ENCODE results near the gene ZNF414.
"Not testable (repeated sequence)": the region's sequence is repeated elsewhere in the genome, so short reads cannot be mapped to it uniquely, and the experiment has no call there.

The ZNF414 gene

DNA sequence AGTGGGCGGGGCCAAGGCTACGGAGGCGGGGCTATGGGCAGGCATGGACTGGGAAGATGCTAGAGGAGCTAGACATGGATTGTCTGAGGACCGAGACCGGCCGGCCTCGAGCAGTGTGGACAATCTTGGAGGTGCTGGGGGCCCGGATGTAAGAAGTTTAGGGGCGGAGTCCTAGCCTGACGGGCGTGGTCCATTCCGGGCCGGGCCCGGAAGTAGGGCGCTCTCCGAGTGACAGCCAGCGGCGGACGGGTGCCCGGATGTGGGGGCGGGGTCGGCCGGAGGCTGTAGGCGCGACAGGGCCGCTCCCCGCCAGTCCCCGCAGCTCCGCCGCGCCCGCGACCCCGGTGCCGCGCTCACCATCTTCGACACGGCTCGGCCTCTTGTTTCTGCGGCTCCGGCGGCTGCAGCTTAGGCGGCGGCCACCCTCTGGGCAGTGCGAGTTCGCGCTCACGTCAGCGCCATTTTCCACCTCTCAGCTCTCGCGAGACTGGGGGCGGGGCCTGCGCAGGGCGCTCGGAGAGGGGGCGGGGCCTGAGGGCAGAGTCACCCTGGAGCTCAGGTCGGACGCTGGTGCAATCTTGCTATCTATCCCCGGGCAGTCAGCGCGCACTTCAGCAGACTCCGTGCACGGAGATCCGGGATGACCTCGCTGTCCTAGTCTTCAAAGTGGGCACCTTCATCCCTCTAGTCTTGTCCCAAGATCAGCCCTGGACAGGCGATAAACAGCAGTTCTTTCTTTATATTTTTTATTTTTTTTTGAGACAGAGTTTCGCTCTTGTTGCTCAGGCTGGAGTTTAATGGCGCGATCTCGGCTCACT, at the start of gene ZNF414:
ZNF414 (minus strand) TSS at position 481 of the 818 bp plus-strand sequence; CDS start at position 360, 121 bp downstream.
- DNase-seq = peak; percentile 88 to 90

DNA sequence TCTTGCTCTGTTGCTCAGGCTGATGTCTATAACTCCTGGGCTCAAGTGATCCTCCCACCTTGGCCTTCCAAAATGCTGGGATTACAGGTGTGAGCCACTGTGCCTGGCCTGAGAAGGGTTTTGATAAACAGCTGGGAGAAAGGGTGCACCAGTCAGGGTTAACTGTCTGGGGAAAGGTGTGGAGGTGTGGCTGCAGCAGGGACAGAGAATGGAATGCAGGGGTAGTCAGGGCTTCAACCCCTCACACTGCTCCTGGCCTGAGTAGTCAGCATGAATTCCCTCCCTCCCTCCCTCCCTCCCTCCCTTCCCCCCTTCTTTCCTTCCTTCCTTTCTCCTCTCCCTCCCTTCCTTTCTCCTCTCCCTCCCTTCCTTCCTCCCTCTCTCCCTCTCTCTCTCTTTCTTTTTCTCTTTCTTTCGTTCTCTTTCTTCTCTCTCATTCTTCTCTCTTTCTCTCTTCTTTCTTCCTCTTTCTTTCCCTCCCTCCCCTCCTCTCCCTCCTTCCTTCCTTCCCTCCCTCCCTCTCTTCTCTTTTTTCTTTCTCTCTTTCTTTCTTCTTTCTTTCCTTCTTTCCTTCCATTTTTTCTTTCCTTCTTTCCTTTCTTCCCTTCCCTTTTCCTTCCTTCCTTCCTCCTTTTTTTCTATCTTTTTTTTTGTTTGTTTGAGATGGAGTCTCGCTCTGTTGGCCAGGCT, 47.3 kb upstream of the ZNF414 start:
- no peak for DNase-seq

GRCh38 chr19:8558325-8558724, 44.4 kb upstream of the ZNF414 start:
- DNase-seq = no peak

GRCh38 chr19:8557642-8558238, 43.8 kb upstream of the ZNF414 start:
- no peak for DNase-seq

DNA sequence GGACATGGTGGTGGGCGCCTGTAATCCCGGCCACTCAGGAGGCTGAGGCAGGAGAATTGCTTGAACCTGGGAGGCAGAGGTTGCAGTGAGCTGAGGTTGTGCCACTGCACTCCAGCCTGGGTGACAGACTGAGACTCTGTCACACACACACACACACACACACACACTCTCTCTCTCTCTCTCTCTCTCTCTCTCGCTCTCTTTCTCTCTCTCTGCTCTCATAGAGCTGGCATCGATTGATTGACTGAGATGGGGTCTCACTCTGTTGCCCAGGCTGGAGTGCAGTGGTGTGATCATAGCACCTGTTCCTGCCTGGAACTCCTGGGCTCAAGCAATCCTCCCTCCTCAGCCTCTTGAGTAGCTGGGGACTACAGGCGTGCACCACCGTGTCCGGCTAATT, 39.8 kb upstream of the ZNF414 start:
- not testable (repeated sequence) for DNase-seq

- DNase-seq = peak; percentile 11 to 32
Observed at GRCh38 chr19:8552810-8553209, 38.8 kb upstream of the ZNF414 start.

DNA sequence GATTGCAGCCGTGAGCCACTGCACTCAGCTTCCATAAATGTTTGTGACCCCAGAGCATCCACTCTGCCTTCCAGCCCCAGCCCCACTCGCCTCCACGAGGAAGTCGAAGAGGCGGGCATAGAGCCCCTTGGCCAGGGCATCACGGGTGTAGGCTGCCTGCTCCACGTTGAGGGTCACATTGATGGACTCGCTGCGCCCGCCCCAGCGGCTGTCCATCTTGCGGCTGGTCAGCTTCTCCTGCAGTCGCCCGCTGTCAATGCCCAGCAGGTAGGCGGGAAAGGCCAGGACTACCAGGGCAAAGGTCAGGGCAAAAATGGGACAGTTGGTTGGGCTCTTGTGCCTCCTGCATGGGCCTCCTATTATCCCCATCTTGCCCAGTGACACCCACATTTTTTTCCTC, 36.1 kb upstream of the ZNF414 start:
- no peak for DNase-seq

- no peak for DNase-seq
Observed at GRCh38 chr19:8545743-8546142, 31.8 kb upstream of the ZNF414 start.

DNA sequence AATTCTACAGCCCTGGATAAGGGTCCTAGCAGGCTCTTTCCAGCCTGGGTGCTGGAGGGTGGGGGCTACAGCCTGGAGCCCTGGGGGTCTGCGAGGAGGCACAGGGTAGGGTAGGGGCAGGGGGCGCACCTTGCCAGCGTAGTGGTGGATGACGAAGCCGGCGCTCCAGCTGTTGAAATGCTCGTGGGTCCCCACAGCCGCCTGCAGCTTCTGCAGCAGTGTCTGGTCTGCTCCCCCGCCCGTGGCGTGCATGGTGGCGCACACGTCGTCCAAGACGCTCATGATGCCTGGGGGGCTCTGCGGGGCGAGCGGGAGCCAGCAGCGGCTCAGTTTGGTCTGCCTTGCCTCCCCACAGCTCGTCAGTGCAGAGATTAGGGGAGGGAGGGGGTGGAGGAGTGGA, 30.2 kb upstream of the ZNF414 start:
- no peak for DNase-seq

GRCh38 chr19:8539621-8540149, 25.7 kb upstream of the ZNF414 start:
- DNase-seq = no peak

DNA sequence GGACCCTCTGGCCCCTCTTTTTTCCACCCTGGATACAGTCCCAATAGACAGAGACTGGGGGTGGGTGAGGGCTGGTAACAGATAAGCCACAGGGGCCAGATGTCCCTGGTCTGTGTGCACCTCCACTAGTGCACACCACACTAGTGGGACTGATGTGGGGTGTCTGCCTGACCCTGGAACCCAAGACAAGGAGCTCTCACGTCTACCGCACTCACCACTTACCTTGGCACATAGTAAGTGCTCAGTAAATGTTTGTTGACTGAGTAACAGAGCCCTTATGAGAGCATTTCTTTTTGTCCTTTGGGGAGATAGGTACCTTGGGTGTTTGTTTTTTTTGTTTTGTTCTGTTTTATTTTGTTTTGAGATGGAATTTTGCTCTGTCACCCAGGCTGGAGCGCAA, 23.1 kb upstream of the ZNF414 start:
- DNase-seq = no peak

GRCh38 chr19:8536282-8536681, 22.3 kb upstream of the ZNF414 start:
- no peak for DNase-seq

DNA sequence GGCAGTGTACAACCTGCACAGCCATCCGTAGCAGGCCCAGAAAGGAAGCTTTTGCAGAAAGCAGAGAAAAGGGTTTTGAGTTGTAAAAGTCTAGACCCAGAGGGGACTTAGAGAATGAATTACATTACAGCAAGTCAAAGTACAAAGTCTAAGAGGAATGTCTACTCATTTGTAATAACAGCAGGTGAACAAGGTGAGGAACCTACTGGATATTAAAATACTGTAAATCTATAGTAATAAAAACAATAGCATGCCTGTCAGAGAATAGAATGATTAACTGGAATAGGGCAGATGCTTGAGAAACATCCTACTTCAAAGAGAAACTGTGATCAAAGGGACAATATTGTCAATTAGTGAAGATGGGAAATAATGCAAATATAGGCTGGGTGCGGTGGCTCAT, 18.3 kb upstream of the ZNF414 start:
- no peak for DNase-seq

DNA sequence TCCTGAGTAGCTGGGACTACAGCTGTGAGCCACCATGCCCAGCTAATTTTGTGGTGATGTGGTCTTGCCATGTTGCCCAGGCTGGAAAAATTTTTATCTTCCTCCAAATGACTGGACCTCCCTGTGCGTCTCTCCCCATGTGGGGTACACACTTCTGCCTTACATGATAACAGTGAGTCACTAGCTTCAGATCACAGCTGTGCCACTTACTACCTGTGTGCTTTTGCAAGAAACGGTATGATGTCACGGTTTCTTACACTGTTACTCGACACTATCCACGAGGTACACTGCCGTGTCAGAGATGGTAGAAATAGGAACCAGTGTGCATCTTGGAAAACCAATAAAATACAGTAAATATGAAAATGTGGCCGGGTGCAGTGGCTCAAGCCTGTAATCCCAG, 17.5 kb upstream of the ZNF414 start:
- DNase-seq = no peak

DNA sequence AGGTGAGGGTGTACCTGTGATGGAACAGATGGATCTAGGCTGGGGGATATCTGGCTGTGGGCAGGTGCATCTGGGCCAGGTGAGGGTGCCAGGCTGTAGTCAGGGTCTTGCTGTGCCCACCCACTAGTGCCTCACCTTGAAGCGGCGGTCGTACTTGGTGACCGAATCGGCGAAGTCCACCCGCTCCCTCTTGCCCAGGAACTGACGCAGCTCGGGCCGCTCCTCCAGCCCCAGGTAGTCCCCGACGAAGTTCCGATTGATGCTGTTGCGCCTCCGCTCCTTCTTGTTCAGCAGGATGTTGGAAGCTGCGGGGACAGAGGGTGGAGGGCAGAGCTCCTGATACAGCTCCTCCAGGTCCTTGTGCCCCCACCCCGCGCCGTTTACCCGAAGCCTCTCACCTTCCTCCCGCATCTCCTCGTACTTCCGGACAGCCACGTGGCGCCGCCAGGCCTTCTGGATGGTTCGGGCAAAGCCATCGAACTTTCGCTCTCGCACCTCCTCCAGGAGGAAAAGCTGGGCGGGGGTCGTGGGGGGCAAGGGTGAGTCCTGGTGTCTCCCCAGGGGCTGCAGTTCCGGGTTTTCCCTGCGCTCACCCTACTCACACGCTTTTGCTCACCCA, 16.2 kb upstream of the ZNF414 start:
- DNase-seq = no peak

GRCh38 chr19:8529369-8530006, 15.5 kb upstream of the ZNF414 start:
- no peak for DNase-seq

- DNase-seq = no peak
Observed at GRCh38 chr19:8528500-8528899, 14.5 kb upstream of the ZNF414 start.

DNA sequence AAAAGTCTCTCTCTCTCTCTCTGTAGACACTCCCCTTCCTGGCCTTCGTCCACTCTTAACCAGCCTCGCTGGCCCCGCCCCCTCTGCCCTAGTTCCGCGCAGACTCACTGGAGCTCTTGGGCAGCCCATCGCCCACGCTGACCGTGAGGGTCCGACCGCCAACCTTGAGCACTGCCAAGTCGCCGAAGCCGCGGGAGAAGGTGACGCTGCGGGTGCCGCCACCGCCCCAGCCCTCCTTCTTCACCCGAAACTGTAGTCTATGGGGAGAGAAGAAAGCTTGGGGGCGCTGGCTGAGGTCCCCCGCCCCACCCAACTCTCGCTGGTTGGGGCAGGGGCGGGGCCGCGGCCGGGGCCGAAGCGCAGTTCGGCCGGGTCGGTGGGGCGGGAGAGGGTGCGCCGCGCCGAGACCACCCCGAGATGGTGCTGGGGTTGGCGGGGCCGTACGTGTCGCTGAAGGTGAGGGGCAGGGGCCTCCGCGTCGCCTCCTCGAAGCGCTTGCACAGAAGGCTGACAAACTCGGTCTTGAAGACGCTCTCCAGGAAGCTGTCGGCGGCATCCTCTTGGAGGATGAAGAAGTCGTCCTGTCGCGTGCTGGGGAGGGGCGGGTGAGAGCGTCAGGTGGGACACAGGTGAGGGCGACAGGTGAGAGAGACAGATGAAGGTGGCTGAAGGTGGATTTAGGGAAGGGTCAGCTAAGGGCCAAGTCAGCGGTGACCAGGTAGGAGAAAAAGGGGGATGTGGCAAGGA, 12.6 kb upstream of the ZNF414 start:
- DNase-seq = peak; percentile 66 to 82

DNA sequence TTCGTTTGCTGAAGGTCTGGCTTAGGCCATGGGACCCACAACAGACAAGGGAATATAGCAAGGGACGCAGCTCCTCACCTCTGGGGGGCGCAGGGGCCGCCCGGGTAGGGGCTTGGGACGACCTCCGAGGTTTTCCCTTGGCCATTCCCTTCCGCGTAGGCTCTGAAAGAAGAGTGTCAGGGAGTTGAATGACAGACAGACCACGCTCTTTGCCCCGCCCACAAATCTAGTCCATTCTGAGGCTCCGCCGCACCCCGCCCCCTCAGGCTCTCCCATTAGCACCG, 11.4 kb upstream of the ZNF414 start:
- no peak for DNase-seq

- DNase-seq = no peak
Observed at GRCh38 chr19:8519388-8519787, 5.4 kb upstream of the ZNF414 start.

GRCh38 chr19:8518536-8518935, 4.6 kb upstream of the ZNF414 start:
- DNase-seq = no peak
